IgD-negative memory B cell (primary cell): ENCODE data around the gene GRAMD4. TPM values are rescaled to one million over a fixed set of nuclear protein-coding genes. Genes with fewer than 3 reads are reported as not detected.

ENCODE experiments used
- H3K27ac Mint-ChIP-seq, 3 donors: one replicate each; pipeline ENCODE4 v1.8.0; 2020 to 2022; ENCODE audit warnings: mild to moderate bottlenecking in 3 of 3, mixed read lengths in 3 of 3, moderate library complexity in 1 of 3
- H3K27me3 Mint-ChIP-seq: one replicate; pipeline ENCODE4 v1.8.0; 2021; ENCODE audit warnings: mixed read lengths
- H3K36me3 Mint-ChIP-seq: one replicate; pipeline ENCODE4 v1.8.0; 2020; ENCODE audit warnings: mild to moderate bottlenecking, mixed read lengths
- H3K4me1 Mint-ChIP-seq, 3 donors: one replicate each; pipeline ENCODE4 v1.8.0; 2020 to 2022; ENCODE audit warnings: mixed read lengths in 3 of 3, mild to moderate bottlenecking in 1 of 3
- H3K4me3 Mint-ChIP-seq, 4 donors: one replicate each; pipeline ENCODE4 v1.8.0; 2020 to 2022; ENCODE audit warnings: mild to moderate bottlenecking in 4 of 4, mixed read lengths in 4 of 4, moderate library complexity in 3 of 4
- H3K9me3 Mint-ChIP-seq, 3 donors: one replicate each; pipeline ENCODE4 v1.8.0; 2020 to 2021; ENCODE audit warnings: mixed read lengths in 3 of 3, mild to moderate bottlenecking in 1 of 3
- polyA plus RNA-seq: library from polyadenylated mRNA; unstranded; fragments of 300-500 nt; fragmentation: Illumina TruSeq; gene quantifications from one replicate; pipeline ENCODE4 v1.2.3, GENCODE V29; 2021

Gene GRAMD4
- polyA plus RNA-seq, 1 donor from 2014 or later, result 18.4 TPM

DNA sequence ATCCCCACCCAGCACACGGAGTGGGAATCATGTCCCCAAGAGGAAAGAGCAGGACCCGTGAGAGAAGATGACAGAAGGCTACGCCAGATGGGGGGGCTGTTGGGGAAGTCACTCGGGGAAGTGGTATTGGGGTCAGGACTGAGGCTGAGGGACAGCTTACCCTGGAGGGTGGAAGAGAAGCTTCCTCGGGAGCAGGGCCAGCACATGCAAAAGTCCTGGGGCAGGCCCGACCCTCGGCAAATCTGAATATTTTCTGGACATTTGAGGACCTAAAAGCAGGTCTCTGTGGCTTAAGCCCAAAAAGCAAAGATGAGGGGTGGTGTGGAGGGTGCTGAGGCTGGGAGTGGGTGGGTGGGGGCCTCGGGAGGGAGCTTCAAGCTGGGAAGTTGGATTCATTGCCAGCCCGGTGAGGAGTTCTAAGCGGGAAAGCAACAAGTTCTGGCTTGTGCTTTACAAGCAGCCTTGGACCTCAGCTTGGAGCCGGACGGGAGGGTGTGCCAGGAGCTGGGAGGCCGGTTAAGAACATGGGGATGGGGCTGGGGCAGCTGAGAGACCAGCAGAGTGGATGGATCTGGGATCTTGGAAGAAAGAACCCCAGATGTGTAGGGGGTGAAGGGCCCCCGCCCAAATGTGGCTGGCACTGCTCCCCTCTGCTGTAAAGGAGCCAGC is 34.9 kb downstream of the GRAMD4 start:
- Mint-ChIP-seq H3K4me3 (no peak overlapping the region), H3K36me3 (peaks cover 4% of the 10 kb centered on the region), H3K27me3 (no peaks in the 10 kb centered on the region), H3K4me1 (peaks cover 0 to 17% (median 8%) of the 10 kb centered on the region in 3 donors), H3K9me3 (no peaks in the 10 kb centered on the region), H3K27ac (no peak overlapping the region)

DNA sequence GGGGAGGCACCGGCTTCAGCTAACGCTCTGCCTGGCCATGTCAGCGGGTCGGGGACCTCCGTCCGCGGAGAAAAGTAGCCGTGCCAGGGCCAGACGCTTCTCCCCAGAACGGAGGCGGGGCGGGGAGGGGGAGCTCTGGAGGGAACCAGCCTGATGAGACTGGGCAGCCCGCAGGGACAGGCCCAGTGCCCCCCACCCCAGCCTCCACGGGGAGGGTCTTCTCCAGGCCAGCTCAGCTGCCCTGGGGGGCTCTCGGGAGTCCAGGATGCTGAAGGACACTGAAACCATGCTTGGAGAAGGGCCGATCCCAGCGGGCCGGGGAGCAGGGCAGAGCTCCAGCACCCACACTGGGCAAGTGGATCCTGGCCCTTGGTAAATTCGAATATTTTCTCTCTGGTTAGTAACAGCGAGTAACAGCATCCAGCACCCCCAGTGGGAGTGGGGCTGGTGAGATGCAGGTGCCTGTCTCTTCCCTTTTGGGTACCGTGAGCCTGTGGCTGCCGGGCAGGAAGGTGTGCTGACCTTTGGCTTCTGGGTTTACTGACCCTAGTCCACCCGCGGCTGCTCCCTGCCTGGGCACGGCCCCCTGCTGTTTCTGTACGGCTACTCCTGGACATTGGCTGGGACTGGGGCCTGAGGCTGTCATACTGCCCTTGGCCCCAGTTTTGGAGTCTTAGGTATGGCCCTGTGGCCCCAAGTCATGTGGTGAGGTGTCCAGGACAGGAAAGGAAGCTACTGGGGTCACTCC is 35.8 kb downstream of the GRAMD4 start:
- no peaks in the 10 kb centered on the region for H3K9me3 Mint-ChIP-seq
- peaks cover 10% of the 10 kb centered on the region for H3K36me3 Mint-ChIP-seq
- no peak overlapping the region for H3K4me3 Mint-ChIP-seq
- H3K4me1 Mint-ChIP-seq, result peaks cover 0 to 20% (median 8%) of the 10 kb centered on the region in 3 donors
- no peaks in the 10 kb centered on the region for H3K27me3 Mint-ChIP-seq
- peak overlapping the region in 1 of 3 donors; percentile 14 for H3K27ac Mint-ChIP-seq

DNA sequence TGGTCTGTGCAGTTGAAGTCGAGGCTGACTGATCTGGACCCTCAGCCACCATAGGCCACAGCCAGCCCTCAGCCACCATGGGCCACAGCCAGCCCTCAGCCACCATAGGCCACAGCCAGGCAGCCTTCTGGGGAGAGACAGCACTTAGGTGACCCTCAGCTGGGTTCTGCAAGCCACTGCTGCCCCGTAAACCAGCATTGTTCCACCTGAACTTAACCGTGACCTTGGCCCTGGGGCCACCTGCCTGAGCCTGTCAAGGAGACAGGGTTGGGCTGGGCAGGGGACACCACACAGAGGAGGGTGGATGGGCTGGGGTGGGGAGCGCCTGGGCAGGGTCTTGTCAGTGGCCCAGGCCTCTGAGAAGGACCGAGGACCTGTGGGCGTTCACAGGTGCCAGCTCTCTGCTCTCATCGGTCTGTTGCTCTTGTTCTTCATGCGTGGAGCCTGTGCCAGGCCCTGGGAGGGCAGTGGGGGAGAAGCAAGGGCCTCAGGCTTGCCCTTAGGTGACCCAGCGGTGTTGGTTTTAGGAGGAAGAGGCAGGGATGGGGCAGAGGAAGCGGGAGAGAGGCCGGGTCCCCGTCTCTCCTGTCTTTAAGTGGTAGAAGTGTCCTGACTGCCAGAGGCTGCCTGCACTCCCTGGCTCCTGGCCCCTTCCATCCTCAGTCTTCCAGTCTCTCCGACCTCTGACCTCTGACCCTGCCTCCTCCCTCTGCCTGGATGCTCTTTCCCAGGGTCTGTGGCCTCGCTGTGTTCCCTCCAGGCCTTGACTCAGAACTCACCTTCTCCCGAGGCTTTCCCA is 36.9 kb downstream of the GRAMD4 start:
- peaks cover 7% of the 10 kb centered on the region for H3K36me3 Mint-ChIP-seq
- H3K27me3 Mint-ChIP-seq, result no peaks in the 10 kb centered on the region
- H3K9me3 Mint-ChIP-seq, result no peaks in the 10 kb centered on the region
- H3K4me3 Mint-ChIP-seq, result no peak overlapping the region
- H3K27ac Mint-ChIP-seq, result peak overlapping the region in 1 of 3 donors; percentile 14
- H3K4me1 Mint-ChIP-seq, result peaks cover 0 to 13% (median 5%) of the 10 kb centered on the region in 3 donors

DNA sequence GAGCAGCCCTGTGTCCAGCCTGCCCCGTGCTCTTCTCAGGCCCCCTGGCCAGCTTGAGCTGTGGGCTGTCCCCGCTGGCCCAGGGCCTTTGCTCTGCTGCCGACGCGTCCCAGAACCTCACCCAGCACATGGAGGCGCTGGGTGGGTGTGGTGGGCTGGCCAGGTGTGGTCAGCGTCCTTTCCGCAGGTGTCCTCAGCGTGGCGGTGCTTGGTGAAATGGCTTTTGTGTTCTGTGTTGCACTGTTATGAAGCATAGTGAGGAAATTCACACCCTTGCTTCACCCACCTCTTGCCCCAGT is 37.4 kb downstream of the GRAMD4 start:
- Mint-ChIP-seq H3K4me3 (no peak overlapping the region), H3K4me1 (peaks cover 0 to 12% (median 4%) of the 10 kb centered on the region in 3 donors), H3K9me3 (no peaks in the 10 kb centered on the region), H3K27ac (no peak overlapping the region), H3K36me3 (peaks cover 7% of the 10 kb centered on the region), H3K27me3 (no peaks in the 10 kb centered on the region)

DNA sequence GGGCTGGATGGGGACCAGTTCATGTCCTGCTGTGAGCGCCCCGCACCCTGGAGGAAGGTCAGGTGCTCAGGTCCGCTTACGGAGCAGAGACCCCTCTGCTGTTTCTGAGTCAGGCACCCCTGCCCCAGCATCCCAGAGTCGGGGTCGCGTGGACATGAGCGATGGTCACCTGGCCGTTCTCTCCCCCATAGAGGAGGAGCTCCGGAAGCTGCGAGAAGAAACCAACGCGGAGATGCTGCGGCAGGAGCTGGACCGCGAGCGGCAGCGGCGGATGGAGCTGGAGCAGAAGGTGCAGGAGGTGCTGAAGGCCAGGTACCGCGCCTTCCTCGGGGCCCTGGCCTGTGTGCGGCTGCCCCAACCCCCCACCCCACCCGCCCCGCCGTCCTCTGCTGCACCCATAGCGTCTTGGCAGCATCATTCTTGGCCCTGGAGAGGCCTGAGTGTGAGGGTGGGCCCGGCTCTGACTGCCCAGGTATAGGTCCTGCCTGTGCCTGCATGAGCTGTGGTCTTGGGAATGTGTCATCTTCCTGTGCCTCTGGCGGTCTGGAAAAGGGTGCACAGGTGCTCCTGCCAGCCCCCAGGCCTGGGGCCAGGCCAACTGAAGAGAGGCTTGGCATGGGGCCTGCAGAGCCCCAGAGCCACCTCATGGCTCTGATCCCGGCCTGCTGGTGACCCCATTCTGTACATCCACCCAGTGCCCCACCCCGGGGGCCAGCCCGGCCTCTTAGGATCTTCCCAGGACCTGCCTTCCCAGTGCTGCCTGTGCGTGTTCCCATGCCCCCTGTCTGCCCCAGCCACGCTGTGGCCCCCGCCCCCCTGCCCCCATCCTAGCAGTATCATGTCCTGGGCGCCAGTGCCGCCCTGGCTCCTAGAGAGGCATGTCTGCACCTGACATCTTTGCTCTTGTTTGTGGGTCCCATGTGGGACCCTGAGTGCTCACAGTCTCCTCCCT is 38.1 kb downstream of the GRAMD4 start:
- Mint-ChIP-seq H3K36me3 (peaks cover 7% of the 10 kb centered on the region), H3K4me3 (no peak overlapping the region), H3K27ac (no peak overlapping the region), H3K4me1 (peaks cover 0 to 6% (median 0%) of the 10 kb centered on the region in 3 donors), H3K27me3 (no peaks in the 10 kb centered on the region), H3K9me3 (no peaks in the 10 kb centered on the region)

DNA sequence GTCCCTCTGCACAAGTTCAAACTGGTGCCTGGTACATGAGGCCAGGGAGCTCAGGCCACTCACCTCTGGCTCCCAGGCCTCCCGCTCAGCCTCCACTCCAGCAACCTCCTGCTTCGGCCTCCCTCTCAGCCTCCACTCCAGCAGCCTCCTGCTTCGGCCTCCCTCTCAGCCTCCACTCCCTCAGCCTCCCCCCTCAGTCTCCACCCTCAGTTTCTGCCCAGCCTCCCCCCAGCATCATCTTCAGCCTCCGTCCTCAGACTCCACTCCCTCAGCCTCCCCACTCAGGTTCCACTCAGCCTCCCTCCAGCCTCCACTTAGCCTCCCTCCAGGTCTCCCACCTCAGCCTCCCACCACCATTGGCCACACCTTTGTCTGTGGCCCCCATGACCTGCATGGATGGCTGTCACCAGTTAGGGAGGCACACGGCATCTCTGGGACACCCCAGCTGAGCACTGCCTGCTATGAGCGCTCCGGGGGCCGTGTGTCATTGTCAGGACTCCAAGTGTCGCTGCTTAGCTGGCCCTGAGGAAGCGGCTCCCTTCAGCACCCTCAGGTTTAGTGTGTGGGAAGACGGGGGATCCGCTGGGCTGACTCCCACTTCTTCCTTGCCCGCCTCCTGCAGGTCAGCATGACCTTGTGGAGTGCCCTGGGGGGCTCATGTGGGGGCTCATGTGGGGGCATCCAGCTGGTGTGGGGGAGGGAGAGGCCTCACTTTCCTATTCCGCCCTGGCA is 39.0 kb downstream of the GRAMD4 start:
- Mint-ChIP-seq H3K4me1 (peaks cover 0 to 4% (median 0%) of the 10 kb centered on the region in 3 donors), H3K27ac (no peak overlapping the region), H3K9me3 (no peaks in the 10 kb centered on the region), H3K27me3 (no peaks in the 10 kb centered on the region), H3K4me3 (no peak overlapping the region), H3K36me3 (peaks cover 7% of the 10 kb centered on the region)

DNA sequence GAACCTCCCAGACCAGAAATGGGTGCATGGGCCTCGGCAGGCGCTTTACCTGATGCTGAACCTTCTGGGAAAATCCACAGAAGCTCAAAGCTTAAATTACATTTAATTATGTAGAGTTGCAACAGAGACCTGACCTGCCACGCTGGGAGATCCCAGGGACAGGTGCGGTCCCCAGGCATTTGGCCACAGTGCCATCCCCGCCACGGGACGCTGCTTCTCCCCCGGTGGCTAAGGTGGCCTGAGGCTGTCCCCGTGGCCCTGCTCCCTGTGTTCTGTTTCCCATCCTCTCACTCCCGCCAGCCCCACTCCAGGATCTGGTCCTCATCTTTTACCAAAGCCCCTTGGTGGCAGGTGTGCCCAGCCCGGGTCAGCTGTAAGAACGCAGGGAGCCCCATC is 39.6 kb downstream of the GRAMD4 start:
- Mint-ChIP-seq H3K4me3 (no peak overlapping the region), H3K9me3 (no peaks in the 10 kb centered on the region), H3K27me3 (no peaks in the 10 kb centered on the region), H3K36me3 (peaks cover 7% of the 10 kb centered on the region), H3K4me1 (peaks cover 0 to 3% (median 0%) of the 10 kb centered on the region in 3 donors), H3K27ac (no peak overlapping the region)

DNA sequence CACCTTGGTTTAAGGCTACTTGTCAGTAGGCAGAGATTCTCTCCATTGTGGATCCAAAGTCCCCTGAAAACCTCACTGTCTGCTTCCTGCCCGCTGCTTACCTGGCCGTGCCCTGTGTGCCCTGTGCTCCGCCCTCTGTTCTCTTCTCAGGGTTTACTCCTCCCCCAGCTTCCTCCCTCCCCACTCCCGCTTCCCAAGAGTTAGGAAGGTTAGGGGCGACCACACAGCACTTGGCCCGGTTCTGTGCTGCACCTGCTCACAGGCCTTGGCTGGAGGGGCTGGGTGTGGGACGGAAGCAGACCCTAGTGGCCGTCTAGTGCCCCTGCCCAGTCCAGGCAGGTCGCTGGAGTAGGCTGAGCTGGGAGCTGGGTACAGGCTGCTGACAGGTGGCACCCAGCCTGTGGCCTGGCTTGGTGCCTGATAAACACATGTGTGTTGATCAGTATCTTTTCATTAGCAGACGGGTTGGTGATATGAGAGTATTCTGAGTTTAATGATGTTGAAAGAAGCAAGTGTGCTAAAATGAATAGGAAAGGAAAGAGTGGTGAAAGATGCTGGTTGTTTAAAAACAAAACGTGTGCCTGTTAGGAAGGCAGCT is 40.5 kb downstream of the GRAMD4 start:
- H3K27me3 Mint-ChIP-seq, result no peaks in the 10 kb centered on the region

DNA sequence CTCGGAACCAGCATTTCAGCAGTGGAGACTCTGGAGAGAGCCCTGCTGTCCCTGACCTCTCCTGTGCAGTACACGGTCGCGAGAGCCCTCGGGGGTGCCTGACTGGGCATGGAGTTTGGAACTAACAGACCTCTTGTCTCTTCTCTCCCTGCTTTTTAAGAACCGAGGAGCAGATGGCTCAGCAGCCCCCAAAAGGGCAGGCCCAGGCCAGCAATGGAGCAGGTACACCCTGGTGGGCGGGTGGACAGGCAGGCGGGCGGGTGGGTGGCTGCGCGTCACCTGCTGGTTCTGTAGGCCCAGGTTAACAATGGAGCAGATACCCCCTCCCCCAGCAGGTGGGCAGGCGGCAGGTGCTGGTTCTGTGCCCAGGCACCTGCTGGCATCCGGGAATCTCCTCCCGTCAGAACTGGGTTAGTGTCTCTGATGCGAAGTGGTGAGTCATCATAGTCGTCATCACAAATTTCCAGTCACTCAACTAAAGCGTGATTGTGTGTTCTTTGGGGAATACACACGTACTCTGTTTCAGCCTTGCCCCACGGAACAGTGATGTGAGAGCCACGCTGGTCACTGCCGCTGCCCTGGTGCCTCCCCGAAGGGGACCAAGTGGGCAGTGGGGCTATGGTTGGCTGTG is 41.1 kb downstream of the GRAMD4 start:
- no peak overlapping the region for H3K4me3 Mint-ChIP-seq
- H3K4me1 Mint-ChIP-seq, result peaks cover 0 to 3% (median 0%) of the 10 kb centered on the region in 3 donors
- H3K27me3 Mint-ChIP-seq, result no peaks in the 10 kb centered on the region
- H3K27ac Mint-ChIP-seq, result no peak overlapping the region
- H3K9me3 Mint-ChIP-seq, result no peaks in the 10 kb centered on the region
- peaks cover 7% of the 10 kb centered on the region for H3K36me3 Mint-ChIP-seq

More for the DNA sequence above, 40.5 kb downstream of the GRAMD4 start:
- H3K4me1 Mint-ChIP-seq, result peaks cover 0 to 3% (median 0%) of the 10 kb centered on the region in 3 donors
- no peaks in the 10 kb centered on the region for H3K9me3 Mint-ChIP-seq
- H3K4me3 Mint-ChIP-seq, result no peak overlapping the region
- no peak overlapping the region for H3K27ac Mint-ChIP-seq
- peaks cover 7% of the 10 kb centered on the region for H3K36me3 Mint-ChIP-seq

DNA sequence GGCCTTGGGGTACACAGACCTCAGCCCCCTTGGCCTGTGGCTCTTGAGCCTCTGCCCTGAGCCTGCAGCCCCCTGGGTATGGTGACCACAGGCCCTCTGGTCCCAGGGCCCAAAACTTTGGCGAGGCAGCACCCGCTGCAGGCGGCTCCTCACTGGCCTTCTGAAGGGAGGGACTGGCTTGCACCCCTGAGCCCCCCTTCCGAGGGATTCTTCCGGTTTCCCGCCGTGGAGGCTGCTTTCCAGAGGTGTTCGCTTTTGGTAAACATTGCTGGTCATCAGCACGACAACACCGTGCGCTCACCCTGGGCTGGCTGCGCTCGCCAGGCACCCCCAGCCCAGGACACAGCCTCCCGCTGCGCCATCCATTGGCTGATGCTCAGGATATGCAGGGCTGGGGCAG is 42.0 kb downstream of the GRAMD4 start:
- Mint-ChIP-seq H3K36me3 (peaks cover 7% of the 10 kb centered on the region), H3K27me3 (no peaks in the 10 kb centered on the region), H3K9me3 (no peaks in the 10 kb centered on the region), H3K27ac (no peak overlapping the region), H3K4me1 (peaks cover 0 to 3% (median 0%) of the 10 kb centered on the region in 3 donors), H3K4me3 (no peak overlapping the region)

DNA sequence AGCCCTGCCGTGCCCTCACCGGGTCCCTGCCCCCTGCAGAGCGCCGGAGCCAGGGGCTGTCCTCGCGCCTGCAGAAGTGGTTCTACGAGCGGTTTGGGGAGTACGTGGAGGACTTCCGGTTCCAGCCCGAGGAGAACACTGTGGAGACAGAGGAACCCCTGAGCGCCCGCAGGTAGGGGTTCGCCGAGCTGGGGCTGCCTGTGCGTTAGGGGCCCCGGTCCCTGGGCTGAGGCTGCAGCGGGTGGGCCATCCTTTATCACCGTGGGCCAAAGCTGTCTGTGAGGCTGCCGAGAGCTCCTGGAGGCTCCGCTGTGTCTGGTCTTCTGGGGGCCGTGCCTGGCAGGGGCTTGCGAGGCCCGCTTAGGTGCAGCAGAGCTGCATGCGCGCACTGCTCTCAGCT is 42.8 kb downstream of the GRAMD4 start:
- no peaks in the 10 kb centered on the region for H3K27me3 Mint-ChIP-seq
- H3K36me3 Mint-ChIP-seq, result peaks cover 7% of the 10 kb centered on the region
- no peak overlapping the region for H3K27ac Mint-ChIP-seq
- no peaks in the 10 kb centered on the region for H3K9me3 Mint-ChIP-seq
- H3K4me3 Mint-ChIP-seq, result no peak overlapping the region
- H3K4me1 Mint-ChIP-seq, result peaks cover 0 to 3% (median 0%) of the 10 kb centered on the region in 3 donors

DNA sequence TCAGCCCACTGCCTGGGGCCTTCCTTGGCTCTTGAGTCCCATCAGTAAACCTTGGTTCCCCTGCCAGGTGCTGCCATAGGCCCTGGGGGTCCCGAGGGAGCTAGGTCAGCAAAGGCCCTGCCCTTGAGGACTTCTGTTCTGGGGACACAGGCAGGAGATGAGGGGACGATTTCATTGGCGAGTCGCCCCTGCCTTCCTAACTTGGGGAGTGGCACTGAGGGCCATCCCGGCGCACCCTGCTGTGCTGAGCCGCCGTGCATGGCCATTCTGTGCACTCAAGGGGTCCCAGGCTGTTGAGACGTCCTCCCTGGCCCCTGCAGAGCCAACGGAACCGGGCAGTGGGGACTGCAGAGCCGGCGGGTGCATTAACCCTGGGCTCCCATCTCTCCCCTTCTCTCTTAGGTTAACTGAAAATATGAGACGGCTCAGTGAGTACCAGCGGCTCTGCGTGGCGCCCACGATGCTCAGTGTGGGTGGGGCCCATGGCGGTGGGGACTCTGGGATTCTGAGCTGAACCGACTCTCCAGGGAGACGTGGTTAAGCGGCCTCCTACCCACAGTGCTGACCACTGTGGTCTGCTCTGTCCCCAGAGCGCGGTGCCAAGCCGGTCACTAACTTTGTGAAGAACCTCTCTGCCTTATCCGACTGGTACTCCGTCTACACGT is 43.4 kb downstream of the GRAMD4 start:
- Mint-ChIP-seq H3K9me3 (no peaks in the 10 kb centered on the region), H3K4me3 (no peak overlapping the region), H3K36me3 (peaks cover 7% of the 10 kb centered on the region), H3K27ac (no peak overlapping the region), H3K27me3 (no peaks in the 10 kb centered on the region), H3K4me1 (peaks cover 0 to 3% (median 0%) of the 10 kb centered on the region in 3 donors)
